ENCODE measurements around the gene AHSA1.

DNA sequence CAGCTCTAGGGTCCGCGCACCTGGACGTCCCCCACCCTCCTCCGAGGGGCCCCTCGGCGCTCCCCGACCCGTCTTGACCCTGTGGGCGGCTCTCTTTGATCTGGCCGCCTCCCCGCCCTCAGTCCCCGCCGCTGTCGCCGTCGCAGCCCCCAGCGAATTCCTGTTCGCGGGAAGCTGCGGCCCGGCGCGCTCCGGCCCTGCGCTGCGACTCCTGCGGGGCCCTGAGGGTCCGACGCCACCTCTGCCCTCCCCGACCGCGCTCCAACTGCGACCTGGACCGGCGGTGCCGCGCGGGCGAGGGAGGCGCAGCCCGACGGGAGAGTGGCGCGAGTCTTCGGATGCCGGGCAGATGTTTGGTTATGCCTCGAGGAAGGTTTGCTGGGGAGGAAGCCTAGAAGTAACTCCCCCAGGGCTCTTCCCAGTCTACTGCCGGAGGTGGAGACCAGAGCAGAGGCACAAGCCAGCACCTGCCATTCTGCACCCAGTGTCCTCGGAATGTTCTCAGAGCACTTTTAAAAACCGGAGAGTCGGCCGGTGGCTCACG, 41.2 kb downstream of the AHSA1 start:
- no peak for TF ChIP-seq EZH2 (IDR thresholded peaks at IDR 0.05; ENCODE audit: low read depth)
- TF ChIP-seq, protein P1, sequence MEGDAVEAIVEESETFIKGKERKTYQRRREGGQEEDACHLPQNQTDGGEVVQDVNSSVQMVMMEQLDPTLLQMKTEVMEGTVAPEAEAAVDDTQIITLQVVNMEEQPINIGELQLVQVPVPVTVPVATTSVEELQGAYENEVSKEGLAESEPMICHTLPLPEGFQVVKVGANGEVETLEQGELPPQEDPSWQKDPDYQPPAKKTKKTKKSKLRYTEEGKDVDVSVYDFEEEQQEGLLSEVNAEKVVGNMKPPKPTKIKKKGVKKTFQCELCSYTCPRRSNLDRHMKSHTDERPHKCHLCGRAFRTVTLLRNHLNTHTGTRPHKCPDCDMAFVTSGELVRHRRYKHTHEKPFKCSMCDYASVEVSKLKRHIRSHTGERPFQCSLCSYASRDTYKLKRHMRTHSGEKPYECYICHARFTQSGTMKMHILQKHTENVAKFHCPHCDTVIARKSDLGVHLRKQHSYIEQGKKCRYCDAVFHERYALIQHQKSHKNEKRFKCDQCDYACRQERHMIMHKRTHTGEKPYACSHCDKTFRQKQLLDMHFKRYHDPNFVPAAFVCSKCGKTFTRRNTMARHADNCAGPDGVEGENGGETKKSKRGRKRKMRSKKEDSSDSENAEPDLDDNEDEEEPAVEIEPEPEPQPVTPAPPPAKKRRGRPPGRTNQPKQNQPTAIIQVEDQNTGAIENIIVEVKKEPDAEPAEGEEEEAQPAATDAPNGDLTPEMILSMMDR (conservative IDR thresholded peaks at IDR 0.05), result no peak
